Stimulated activated CD8-positive, alpha-beta memory T cell treated with anti-CD3 and anti-CD28 coated beads, Interleukin-7, amount 100 ng/mL, for 48 hours (primary cell): Measurements from ENCODE around the gene SMIM23.

Experiments
- DNase-seq, 2 donors: peaks; one replicate each; pipeline ENCODE4 v3.0.0-alpha.2; 2020; ENCODE audit warnings: low read depth in 1 of 2; ENCODE audit errors: extremely low read depth in 1 of 2

SMIM23 gene

DNA sequence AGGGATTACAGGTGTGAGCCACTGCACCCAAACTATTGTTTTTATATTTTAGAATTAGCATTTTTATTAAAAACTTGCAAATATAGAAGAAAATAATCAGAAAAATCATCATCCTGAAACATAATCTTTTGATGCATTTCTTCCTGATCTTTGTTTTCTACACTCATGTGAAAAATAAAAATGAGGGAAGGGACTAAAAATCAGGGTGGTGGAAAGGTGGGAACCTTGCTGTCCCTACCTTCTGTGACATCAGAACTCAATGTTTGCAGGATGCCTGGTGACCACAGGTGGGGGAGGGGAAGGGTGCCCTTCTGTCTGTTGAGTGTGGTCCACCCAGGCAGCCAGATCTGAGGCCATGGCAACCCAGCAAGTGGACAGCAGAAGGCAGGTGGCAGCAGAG, at the start of gene SMIM23:
TSS of gene SMIM23 (plus strand) at position 301 of the 400 bp plus-strand sequence. CDS start at position 356, 55 bp downstream.
- DNase-seq: no peak

DNA sequence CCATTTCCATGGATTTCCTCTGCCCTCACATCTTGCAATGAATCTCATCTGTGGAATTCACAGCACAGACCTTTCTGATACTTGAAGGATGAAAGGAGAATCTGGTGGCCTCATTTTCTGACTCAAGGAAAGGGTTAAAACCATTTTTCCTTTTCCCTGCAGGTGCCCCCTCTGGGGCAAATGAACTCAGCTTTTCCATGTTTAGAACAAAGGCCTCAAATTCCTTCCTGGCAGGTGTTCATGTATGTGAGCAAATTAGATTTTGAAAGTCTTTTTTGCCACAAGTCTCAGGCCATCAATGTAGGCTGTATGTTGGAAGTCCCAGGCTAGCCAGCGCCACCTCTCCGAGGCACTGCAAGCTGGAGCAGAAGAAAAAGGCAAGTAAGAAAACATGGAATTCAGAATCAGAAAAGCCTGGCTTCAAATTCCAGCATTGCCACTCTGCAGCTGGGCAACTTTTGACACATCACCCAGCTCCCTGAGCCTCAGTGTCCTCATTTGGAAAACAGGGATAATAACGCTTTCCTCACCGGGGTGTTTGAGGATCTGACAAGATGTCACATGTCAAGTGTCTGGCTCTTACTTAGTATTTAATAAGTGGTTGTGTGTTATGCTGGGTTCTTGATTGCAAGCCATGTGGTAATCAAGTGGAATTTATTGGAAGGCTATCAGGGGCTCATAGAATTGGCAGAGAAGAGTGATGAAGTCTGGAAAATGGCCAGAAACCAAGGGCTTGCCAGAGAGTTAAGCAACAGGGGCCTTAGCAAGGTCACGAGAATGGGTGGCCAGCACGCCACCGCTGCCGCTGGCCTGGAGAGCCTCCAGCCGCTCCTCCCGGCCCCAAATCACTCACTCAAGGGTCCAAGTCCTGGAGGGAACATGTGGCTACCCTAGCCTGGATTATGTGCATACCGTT, 48.4 kb upstream of the SMIM23 start:
- DNase-seq: no peak

DNA sequence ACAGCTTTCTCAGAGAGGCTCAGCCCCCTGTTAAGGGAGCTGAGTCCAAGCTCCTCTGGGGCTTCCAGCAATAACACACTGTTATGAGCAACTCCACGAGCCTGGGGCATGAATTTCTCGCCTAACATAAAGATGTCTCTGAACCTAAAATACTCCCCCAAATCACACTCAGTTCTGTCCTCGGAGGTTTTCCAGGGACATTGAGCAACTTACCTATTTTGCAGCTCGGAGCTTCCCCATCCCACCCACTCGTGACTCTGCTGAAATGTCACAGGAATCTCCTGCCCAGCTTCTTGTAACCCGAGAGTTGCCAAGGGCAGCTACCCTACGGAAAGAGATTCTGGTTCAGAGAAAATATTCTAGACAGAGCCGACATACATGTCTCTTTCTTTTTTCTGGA, 47.1 kb upstream of the SMIM23 start:
- no peak for DNase-seq

DNA sequence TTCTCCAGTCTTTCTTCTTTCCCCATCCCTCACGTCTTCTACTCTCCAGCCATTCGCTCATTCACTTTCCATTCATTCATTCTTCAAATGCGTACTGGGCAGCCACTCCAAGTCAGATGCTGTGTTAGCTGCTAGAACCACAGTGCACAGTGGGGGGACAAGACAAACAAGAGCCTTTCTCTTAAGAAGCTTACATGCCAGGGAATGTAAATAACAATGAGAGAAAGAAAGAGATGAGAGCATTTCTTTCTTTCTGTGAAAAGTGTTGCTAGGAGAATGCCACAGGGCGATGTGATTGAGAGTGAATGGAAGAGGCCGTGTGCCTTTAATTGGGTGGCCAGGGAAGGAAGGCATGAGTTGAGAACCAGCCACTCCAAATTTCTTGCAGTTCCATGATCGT, 46.3 kb upstream of the SMIM23 start:
- no peak for DNase-seq

DNA sequence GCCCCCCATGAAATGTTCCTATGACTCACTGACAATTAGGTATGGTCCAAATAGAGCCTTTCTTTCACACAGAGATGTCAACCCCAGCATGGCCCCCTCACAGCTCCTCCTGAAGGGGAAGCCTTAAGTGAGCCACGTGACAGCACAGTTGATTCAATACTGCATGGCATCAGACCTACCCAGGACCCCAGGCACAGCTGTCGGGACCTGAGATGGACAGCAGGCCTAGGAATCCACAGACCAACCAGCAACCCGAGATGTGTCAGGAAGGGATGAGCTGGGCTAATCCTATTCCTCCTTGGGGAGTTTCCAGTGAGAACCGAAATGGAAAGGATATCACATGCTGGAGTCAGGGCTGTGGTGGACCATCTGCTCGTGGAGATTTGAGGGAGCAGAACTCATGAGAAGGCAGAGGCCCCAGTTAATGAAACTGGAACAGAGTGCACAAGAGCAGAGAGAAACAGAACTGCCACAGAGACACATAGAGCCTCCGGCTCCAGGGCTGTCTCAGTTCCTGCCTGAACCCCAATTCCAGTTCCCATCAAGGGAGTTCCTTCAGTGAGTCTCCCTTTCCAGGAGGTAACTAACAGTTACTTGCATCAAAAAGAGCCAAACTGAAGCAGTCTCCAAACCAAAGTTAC, 42.1 kb upstream of the SMIM23 start:
- DNase-seq: no peak

DNA sequence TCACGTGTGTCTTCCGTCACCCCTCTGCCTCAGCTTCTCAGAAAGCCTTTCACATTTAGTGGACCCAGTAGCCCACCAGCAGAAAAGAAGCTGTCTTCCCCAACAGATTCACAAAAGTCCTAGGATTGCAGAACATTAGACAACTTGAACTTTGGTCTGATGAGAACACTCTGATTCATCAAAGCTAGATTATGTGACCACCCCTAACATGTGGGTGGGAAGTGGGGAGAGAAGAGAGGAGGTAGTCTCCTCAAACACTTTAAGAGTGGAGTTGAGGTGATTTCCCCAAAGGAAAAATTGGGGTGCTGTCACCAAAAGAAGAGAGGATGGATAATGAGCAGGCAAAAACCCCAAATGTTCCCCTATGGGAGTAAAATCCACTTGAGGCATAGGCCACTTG, 41.4 kb upstream of the SMIM23 start:
- DNase-seq: no peak

DNA sequence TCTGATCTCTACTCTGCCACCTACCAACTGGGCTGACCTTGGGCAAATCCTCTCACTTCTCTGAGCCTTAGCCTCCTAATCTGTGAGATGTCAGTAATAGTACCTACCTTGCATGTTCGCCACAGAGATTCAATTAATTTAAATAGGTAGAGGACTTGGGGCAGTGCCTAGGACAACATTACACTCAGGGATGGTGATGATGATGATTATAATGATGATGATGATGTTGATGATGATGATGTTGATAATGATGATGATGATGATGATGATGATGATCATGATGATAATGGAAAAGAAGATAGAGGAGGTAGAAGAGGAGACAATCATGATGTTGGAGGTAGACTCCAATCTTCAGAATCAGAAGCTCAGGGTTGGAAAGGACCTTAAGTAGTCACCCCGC, 40.7 kb upstream of the SMIM23 start:
- DNase-seq: no peak

DNA sequence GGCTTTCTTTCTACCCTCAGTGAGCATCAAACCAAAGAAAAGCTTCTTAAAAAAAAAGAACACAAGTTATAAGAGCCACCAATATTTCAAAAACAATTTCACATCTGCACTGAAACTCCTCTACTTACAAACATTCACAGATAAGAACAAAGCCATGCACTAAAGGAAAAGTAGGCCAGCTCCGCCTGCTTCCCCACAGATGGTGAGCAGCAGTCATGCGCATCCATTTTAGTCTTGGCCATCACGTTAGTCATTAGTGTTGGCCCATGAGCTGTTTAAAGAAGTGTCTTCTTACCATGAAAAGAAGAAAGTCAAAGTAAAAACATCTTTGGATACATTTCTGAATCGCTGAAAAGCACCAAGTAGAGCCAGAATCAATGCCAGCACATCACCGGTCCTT, 40.0 kb upstream of the SMIM23 start:
- no peak for DNase-seq

DNA sequence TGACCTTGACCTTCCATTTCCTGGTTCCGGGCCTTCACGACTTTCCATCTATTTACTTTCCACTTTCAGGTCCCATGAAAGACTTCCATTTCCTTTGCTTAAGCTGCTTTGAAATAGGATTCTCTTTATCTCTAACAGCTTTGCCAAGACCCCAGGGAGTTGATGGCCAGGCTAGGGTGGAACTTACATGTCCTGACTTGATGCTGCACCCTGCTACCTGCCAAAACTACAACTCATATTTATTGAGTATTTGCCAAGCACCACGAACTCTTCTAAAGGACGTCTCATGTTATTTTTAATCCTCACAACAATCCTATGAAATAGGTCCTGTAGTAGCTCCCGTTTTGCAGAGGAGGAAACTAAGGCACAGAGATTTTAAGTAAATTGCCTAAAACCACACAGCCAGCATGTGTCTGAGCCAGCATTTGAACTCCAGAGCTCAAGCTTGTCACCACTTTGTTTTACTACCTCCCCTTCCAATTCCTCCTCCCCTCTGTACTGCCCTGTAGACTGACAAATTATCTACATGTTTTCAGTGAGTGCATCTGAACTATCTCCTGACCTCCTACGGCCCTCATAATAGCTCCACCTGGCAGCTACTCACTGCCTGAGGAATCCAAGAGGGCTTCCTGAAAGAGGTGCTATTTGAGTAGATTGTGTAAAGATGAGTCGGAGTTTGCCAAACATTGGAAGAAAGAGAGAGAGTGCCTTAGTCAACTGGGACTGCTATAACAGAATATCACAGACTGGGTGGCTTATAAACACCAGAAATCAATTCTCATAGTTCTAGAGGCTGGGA, 38.4 kb upstream of the SMIM23 start:
- no peak for DNase-seq

DNA sequence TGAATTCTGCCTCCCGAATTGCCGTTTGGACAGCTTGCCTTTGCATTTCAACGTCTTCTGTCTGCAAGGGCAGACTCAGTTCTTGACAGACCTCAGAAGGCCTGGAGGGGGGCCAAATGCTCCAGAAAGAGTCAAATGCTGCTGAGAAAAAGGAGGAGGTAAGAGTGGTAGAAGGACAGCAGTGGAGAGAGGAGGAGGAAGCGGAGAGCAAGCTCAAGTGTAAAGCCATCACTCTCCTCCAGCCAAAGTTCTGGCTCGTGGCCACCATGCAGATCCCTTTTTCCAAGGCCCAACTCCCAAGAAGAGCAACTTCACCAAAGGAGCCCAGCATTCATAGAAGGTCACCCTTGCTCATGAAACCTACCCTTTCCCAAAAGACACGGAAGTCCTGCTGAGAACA, 36.9 kb upstream of the SMIM23 start:
- DNase-seq: no peak

DNA sequence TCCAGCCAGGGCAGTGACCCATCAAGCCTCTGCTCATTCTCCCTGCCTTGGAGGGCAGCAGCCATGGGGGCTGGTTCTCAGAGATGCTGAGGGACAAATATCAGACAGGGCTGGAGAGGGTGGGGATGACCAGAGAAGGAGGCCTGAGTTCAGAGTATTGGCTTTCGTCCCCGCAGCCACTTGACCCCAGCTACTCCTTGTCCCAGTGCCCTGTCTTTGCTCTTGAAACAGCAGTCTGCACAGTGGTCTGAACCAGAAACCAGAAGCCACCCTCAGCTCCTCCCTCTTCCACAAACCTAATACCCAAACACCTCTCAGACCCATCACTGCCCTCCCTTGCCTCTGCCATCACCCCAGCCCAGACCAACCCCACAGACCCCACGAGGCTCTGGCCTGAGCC, 36.3 kb upstream of the SMIM23 start:
- no peak for DNase-seq

DNA sequence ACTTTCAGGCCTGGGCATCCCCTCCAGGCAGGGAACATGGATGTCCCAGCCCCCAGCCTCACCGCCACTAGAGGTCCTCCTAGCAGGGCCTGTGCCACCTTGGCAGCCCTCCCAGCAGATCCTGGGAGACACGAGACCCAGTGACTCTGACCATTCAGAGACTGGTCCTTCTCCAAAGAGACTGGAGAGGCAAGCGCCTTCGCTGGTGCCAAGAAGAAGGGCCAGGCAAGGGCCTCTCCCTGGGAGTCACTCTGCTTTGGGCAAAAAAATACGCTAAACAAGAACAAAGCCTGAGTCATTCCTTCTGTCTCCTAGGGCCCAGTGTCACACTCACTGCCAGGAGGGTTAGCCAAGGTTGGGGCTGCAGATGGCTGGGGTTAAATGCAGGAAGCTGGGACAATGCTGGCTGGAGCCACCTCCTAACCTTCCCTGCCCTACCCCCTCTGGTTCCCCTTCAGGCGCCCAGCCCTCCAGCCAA, 35.3 kb upstream of the SMIM23 start:
- no peak for DNase-seq

DNA sequence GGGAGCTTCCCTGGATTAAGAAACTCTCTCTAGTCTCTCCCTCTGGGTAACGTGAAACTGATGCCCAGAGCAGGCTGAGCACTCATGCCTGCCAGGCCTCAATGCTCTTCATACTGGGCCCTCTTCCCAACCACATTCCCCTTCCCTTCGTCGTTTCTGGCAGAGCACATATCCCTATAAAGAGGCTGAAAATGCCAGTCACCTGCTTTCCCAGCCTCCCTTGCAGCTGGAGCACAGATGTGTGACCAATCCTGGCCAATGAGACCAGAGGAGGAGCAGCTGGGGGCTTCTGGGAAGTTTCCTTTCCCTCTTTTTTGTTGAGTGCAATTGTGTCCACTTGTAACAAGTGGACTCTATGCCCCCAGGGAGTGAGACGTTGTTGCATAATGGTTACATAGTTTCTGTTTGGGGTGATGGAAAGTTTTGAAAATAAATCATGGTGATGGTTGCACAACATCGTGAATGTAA, 30.2 kb upstream of the SMIM23 start:
- no peak for DNase-seq

DNA sequence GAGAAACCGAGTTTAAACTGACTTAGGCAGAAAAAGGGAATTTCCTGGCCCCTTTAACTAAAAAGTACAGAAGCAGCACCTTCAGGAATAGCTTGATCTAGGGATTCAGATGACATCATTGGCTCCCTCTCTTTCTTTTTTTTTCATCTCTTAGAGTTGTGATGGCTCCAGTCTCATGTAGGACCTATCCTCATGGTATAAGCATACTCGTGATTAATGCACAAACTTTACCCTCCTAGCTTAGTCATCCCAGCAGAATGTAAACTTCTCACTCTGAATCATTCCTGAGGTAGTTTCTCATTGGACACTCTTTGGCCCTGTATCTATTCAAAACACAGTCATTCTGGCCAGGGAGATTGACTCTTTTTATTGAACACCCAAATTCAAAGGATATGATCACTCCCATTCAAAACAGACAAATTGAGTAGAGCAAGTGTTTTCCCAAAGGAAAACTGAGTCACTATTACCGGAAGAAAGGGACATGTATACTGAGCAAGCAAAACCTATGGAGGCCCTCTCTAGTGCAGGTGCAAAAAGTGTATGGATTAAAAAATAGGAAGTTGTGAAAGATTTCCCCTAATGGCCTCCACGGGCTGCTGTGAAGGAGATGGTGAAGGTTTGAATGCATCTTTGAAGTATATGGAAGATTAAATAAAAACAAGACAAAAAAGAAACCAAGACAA, 27.6 kb upstream of the SMIM23 start:
- no peak for DNase-seq

DNA sequence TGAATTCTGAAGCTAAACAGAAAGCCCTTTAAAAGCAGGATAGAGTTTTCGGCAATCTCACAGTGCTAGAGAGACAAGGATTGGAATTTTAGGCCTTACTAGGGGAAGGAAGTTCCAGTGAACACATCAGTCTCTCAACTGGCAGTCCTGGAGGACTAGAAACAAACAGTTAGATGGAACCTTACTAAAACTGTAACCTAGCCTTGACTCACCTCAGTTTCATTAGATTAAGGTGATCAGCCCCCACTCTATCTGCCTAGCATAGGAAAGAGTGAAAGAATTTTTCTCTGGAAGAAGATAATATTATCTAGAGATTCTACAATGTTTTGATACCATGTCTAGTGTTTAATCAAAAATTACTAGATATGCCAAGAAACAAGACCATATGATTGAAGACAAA, 25.8 kb upstream of the SMIM23 start:
- no peak for DNase-seq

DNA sequence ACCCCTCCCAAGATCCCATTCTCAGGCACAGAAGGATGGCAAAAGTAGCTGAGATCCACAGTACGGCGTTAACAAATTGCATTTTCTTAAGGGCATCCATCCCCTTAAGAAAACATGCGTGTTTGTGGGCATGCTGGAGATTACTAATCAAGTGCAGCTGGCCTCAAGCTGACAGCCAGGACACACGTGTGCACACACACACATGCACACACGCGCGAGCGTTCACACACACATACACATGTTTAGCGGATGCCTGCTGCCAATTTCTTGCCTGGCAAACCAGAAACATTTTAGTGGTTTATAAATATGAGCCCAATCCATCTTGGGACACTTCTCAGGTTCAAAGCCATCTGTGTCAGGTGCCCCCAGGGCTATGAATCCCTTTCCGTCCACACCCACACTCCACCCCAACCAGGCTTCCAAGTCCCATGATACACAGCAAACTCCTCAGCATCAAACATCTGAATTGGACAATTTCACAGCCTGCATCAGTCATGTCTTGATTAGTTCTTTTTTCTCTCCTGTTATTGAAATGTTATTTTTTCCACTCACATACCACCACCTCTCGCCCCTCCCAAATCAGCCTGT, 23.5 kb upstream of the SMIM23 start:
- no peak for DNase-seq

DNA sequence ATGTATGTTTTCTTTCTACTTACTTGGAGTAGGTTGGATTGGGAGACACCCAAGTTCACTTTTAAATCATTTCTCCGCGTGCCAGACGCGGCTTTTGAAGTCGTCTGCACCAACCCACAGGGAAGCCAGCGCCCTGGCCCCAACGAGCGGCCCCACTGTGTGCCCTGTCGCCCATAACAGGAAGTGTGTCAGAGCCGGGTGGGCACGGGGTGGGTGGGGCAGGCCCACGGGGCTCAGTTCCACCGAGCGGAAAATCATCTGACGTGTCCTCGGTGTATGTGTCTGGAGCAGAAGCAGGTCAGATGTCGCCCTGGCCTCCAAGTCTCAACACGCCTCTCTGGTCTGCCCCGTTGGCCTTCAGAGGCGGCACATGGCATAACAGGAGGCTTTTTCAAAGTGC, 22.7 kb upstream of the SMIM23 start:
- DNase-seq: no peak

DNA sequence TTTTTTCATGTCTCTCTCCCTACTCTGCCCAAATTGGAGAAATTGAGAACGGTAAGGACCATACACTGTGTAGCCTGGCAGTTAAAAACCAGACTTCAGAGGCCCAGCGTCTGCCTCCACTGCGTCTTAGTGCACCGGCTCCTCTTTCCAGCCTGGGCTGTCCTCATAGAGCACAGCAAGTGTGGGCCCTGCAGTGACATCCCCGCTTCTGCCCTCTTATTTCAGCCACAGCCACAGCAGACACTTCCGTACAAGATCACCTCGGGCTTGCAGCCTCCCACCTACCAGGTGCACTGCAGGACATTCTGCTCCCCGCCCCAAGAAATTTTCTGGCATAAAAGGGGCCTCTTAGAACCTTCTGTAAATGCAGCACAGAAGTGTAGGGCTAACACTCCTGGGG, 21.4 kb upstream of the SMIM23 start:
- DNase-seq: no peak

DNA sequence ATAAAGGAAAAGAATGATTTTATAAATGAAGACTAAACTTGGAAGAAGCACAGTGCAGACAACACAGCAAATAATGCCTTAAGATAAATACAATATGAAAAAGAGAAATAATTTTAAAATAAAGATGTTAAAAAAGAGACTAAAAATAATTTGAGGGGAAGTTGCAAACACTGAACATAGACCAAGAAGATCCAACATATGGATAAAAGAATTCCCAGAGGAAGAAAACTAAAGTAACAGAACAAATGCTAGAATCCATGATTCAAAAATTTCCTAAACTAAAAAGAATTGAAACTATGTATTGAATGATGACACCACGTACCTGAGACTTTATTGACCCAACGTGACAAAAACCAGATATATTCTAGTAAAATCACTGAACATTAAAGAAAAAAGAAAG, 18.7 kb upstream of the SMIM23 start:
- DNase-seq: no peak

DNA sequence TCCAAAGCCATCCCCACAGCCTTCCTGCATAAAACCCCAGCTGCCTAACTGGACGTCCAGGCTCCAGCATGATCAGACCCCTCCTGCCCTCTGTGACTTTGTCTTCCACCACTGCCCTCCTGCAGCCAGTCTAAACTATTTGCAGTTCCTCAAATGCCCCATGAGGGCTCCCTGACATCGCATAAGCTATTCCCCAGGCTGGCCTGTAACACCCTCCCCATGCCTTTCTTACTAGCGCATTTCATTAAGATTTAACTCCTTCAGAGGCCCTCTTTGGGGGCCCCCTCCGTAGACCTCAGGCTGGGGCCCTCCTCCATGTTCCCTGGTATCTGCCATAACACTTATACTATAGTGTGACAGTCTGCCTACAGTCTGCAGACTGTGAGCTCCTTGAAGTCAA, 15.5 kb upstream of the SMIM23 start:
- DNase-seq: no peak
